Cardiac muscle cell (in vitro differentiated cells and primary cell): ENCODE results near the gene SHOC2. TPM values are rescaled to one million over a fixed set of nuclear protein-coding genes. Genes with fewer than 3 reads are reported as not detected.

ENCODE experiments used
- DNase-seq, 2 donors: peaks; one replicate each; pipeline versions ENCODE4 v3.0.0 to v3.0.0-alpha.2; 2010 to 2017; ENCODE audit warnings: low read depth in 1 of 2, low spot score in 1 of 2
- H3K27ac ChIP-seq: fragments of 200-600 bp; sonication (generic); 2 replicates; pipeline ENCODE4 v1.5.1; 2016
- H3K27me3 ChIP-seq: fragments of 200-600 bp; sonication (generic); 2 replicates; pipeline ENCODE4 v1.6.0; 2016; ENCODE audit warnings: control low read depth
- H3K36me3 ChIP-seq: fragments of 200-600 bp; sonication (generic); 2 replicates; pipeline ENCODE4 v1.5.1; 2016; ENCODE audit warnings: control low read depth
- H3K4me1 ChIP-seq: fragments of 200-600 bp; sonication (generic); 2 replicates; pipeline ENCODE4 v1.8.1; 2017; ENCODE audit warnings: low read depth, mild to moderate bottlenecking, mixed run types
- H3K4me3 ChIP-seq: fragments of 200-600 bp; sonication (generic); 2 replicates; pipeline ENCODE4 v1.5.1; 2016; ENCODE audit warnings: mild to moderate bottlenecking
- H3K9me3 ChIP-seq: fragments of 200-600 bp; sonication (generic); 2 replicates; pipeline ENCODE4 v1.5.1; 2017; ENCODE audit warnings: low read depth, mild to moderate bottlenecking, control low read depth
- CTCF ChIP-seq: IDR thresholded peaks from 2 replicates; pipeline ENCODE4 v1.5.1; 2012; ENCODE audit warnings: low read depth, mild to moderate bottlenecking, low read length
- polyA plus RNA-seq: library from polyadenylated mRNA; unstranded; fragments of >200 nt; fragmentation: Nextera tagmentation; extraction: Ambion mirVana; gene quantifications from 2 replicates; pipeline ENCODE4 v1.2.1, GENCODE V29; 2016
- total RNA-seq: library from RNA; depleted of rRNA; stranded (reverse); fragments of >200 nt; gene quantifications from 2 replicates; pipeline ENCODE4 v1.2.3, GENCODE V29; 2016

The SHOC2 gene
- total and polyA plus RNA-seq, 2 experiments from 2014 or later: 31.0 to 31.3 TPM

GRCh38 chr10:110977662-110978061 is 58.3 kb downstream of the SHOC2 start:
- Histone ChIP-seq H3K4me3 (no peak overlapping the region), H3K27ac (no peak overlapping the region), H3K27me3 (no peaks in the 10 kb centered on the region), H3K36me3 (no peaks in the 10 kb centered on the region), H3K4me1 (peaks cover 3% of the 10 kb centered on the region), H3K9me3 (no peaks in the 10 kb centered on the region)
- DNase-seq: peak in 1 of 2 donors; percentile 37
- TF ChIP-seq CTCF: no peak

GRCh38 chr10:110978204-110978603 is 58.8 kb downstream of the SHOC2 start:
- no peak for TF ChIP-seq CTCF
- no peaks in the 10 kb centered on the region for H3K9me3 ChIP-seq
- no peak for DNase-seq

GRCh38 chr10:110979611-110980010 is 60.2 kb downstream of the SHOC2 start:
- Histone ChIP-seq H3K4me1 (peaks cover 6% of the 10 kb centered on the region), H3K9me3 (no peaks in the 10 kb centered on the region), H3K27me3 (no peaks in the 10 kb centered on the region), H3K4me3 (no peak overlapping the region), H3K36me3 (no peaks in the 10 kb centered on the region), H3K27ac (no peak overlapping the region)
- DNase-seq: no peak
- TF ChIP-seq CTCF: no peak

More at GRCh38 chr10:110978204-110978603, 58.8 kb downstream of the SHOC2 start:
- no peaks in the 10 kb centered on the region for H3K4me1 ChIP-seq
- no peak overlapping the region for H3K27ac ChIP-seq
- H3K4me3 ChIP-seq: no peak overlapping the region
- no peaks in the 10 kb centered on the region for H3K27me3 ChIP-seq
- no peaks in the 10 kb centered on the region for H3K36me3 ChIP-seq

- no peaks in the 10 kb centered on the region for H3K9me3 ChIP-seq
- DNase-seq: no peak
- no peaks in the 10 kb centered on the region for H3K36me3 ChIP-seq
- TF ChIP-seq CTCF: no peak
- H3K27ac ChIP-seq: no peak overlapping the region
- H3K27me3 ChIP-seq: no peaks in the 10 kb centered on the region
- peaks cover 11% of the 10 kb centered on the region for H3K4me1 ChIP-seq
- H3K4me3 ChIP-seq: no peak overlapping the region
Observed at GRCh38 chr10:110980807-110981206, 61.4 kb downstream of the SHOC2 start.

- DNase-seq: no peak
Observed at GRCh38 chr10:110983466-110983865, 64.1 kb downstream of the SHOC2 start.

More at GRCh38 chr10:110983466-110983865, 64.1 kb downstream of the SHOC2 start:
- Histone ChIP-seq H3K4me3 (no peak overlapping the region), H3K27me3 (no peaks in the 10 kb centered on the region), H3K9me3 (no peaks in the 10 kb centered on the region), H3K27ac (no peak overlapping the region), H3K4me1 (peaks cover 11% of the 10 kb centered on the region), H3K36me3 (no peaks in the 10 kb centered on the region)
- TF ChIP-seq CTCF: no peak
